ENCODE results near the gene POLR3F. TPM values are rescaled to one million over a fixed set of nuclear protein-coding genes. Genes with fewer than 3 reads are reported as not detected.

The POLR3F gene
- total RNA-seq: 1 to 10 TPM; 6.0 to 8.7 (median 6.8) TPM

- TF ChIP-seq POLR2A (IDR thresholded peaks at IDR 0.05): peak in 1 of 2 donors; percentile 37
- no peak for TF ChIP-seq CTCF (IDR thresholded peaks at IDR 0.05 in 4 of 5, conservative IDR thresholded peaks at IDR 0.05 in 1 of 5)
- Histone ChIP-seq H3K27me3 (no peaks in the 10 kb centered on the region), H3K4me1 (peaks cover 19 to 21% of the 10 kb centered on the region in 2 donors), H3K9me3 (no peaks in the 10 kb centered on the region), H3K4me3 (peak within 1 kb of the TSS; percentile 75 to 98 (median 91)), H3K27ac (peak within 1 kb of the TSS; percentile 77 to 93 (median 85)), H3K36me3 (peaks cover 0 to 4% of the 10 kb centered on the region in 2 donors)
- in situ Hi-C loops (cut with MboI; ENCODE audit: low sequenced_read_pairs in 4 of 4) (loop anchor here in 1 of 4 donors (25.0 kb wide), 2 partner anchors 180 to 330 kb away; partner anchors contain the start of genes KAT14, PET117 and ZNF133), intact Hi-C loops (cut with DNase I; ENCODE audit: low total_unique reads) (loop anchor here (1.0 to 10.0 kb wide), 4 partner anchors 40 to 502 kb away; partner anchors contain the start of genes MGME1, SEC23B, SMIM26 and SNX5)
- ATAC-seq: peak; percentile 99 to 100
- peak; percentile 83 to 94 for DNase-seq
Observed at GRCh38 chr20:18466894-18467730, at the start of gene POLR3F, which contains the start of gene DZANK1. Gene POLR3F (plus strand): TSS chr20:18467390. CDS start chr20:18467507, 117 bp downstream. Gene DZANK1 (minus strand): TSS chr20:18467030. CDS start chr20:18465358, 1,672 bp downstream.

GRCh38 chr20:18421608-18422007 lies 45.6 kb upstream of the POLR3F start:
- TF ChIP-seq CTCF (IDR thresholded peaks at IDR 0.05 in 4 of 5, conservative IDR thresholded peaks at IDR 0.05 in 1 of 5) (no peak), POLR2A (IDR thresholded peaks at IDR 0.05) (no peak)
- ATAC-seq: no peak
- Histone ChIP-seq H3K36me3 (no peaks in the 10 kb centered on the region), H3K4me1 (no peaks in the 10 kb centered on the region), H3K27me3 (no peaks in the 10 kb centered on the region), H3K4me3 (no peak overlapping the region), H3K27ac (no peak overlapping the region), H3K9me3 (no peaks in the 10 kb centered on the region)
- intact Hi-C loops (cut with DNase I; ENCODE audit: low total_unique reads): no loop called here
- no peak for DNase-seq
- in situ Hi-C loops (cut with MboI; ENCODE audit: low sequenced_read_pairs in 4 of 4): no loop called here

- H3K27me3 ChIP-seq: no peaks in the 10 kb centered on the region
- TF ChIP-seq POLR2A (IDR thresholded peaks at IDR 0.05): no peak
- no peak for TF ChIP-seq CTCF (IDR thresholded peaks at IDR 0.05 in 4 of 5, conservative IDR thresholded peaks at IDR 0.05 in 1 of 5)
- H3K4me3 ChIP-seq: no peak overlapping the region
- in situ Hi-C loops (cut with MboI; ENCODE audit: low sequenced_read_pairs in 4 of 4): no loop called here
- no peaks in the 10 kb centered on the region for H3K36me3 ChIP-seq
- H3K9me3 ChIP-seq: no peaks in the 10 kb centered on the region
- ATAC-seq (no peak), DNase-seq (no peak)
- no peak overlapping the region for H3K27ac ChIP-seq
- no peaks in the 10 kb centered on the region for H3K4me1 ChIP-seq
- intact Hi-C loops (cut with DNase I; ENCODE audit: low total_unique reads): no loop called here
Observed at GRCh38 chr20:18427214-18427613, 40.0 kb upstream of the POLR3F start.

- ATAC-seq (no peak), DNase-seq (no peak)
- intact Hi-C loops (cut with DNase I; ENCODE audit: low total_unique reads) (no loop called here), in situ Hi-C loops (cut with MboI; ENCODE audit: low sequenced_read_pairs in 4 of 4) (no loop called here)
- Histone ChIP-seq H3K27me3 (no peaks in the 10 kb centered on the region), H3K9me3 (no peaks in the 10 kb centered on the region), H3K4me1 (no peaks in the 10 kb centered on the region), H3K27ac (no peak overlapping the region), H3K4me3 (no peak overlapping the region), H3K36me3 (no peaks in the 10 kb centered on the region)
- no peak for TF ChIP-seq CTCF (IDR thresholded peaks at IDR 0.05 in 4 of 5, conservative IDR thresholded peaks at IDR 0.05 in 1 of 5)
- no peak for TF ChIP-seq POLR2A (IDR thresholded peaks at IDR 0.05)
Observed at GRCh38 chr20:18428490-18429173, 38.6 kb upstream of the POLR3F start.

Data from gastrocnemius medialis (tissue), 4 donors.